Epithelial cell of esophagus (primary cell): Measurements from ENCODE around the gene HYLS1.

Experiments
- DNase-seq: peaks from one replicate; pipeline ENCODE4 v3.0.0; 2010; ENCODE audit warnings: low read depth
- H3K4me3 ChIP-seq: 2 replicates; pipeline ENCODE4 v1.5.1; 2011; ENCODE audit warnings: mild to moderate bottlenecking, low read length, control low read depth
- TF ChIP-seq, protein P1 (sequence below): IDR thresholded peaks from 2 replicates; pipeline ENCODE4 v1.5.1; 2011; ENCODE audit warnings: low read depth, mild to moderate bottlenecking, low read length, control low read depth, inconsistent platforms; ENCODE audit not compliant: insufficient read depth; ENCODE audit errors: missing control alignments

The HYLS1 gene

DNA sequence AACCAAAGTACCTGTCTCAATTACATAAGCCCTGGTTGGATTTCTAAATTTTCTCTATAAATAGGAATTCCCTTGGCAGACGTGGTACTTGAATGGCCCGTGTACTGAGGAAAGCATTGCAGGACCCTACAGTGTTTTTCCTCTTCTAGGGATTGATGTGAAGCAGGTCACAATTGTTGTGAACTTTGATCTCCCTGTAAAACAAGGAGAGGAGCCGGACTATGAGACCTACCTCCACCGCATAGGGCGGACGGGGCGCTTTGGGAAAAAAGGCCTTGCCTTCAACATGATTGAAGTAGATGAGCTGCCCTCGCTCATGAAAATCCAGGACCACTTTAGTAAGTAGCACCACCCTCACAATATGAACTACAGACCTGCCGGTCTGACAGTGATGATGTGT is 33.6 kb downstream of the HYLS1 start:
- DNase-seq: no peak
- TF ChIP-seq, protein P1, sequence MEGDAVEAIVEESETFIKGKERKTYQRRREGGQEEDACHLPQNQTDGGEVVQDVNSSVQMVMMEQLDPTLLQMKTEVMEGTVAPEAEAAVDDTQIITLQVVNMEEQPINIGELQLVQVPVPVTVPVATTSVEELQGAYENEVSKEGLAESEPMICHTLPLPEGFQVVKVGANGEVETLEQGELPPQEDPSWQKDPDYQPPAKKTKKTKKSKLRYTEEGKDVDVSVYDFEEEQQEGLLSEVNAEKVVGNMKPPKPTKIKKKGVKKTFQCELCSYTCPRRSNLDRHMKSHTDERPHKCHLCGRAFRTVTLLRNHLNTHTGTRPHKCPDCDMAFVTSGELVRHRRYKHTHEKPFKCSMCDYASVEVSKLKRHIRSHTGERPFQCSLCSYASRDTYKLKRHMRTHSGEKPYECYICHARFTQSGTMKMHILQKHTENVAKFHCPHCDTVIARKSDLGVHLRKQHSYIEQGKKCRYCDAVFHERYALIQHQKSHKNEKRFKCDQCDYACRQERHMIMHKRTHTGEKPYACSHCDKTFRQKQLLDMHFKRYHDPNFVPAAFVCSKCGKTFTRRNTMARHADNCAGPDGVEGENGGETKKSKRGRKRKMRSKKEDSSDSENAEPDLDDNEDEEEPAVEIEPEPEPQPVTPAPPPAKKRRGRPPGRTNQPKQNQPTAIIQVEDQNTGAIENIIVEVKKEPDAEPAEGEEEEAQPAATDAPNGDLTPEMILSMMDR: no peak
- H3K4me3 ChIP-seq: no peak overlapping the region

GRCh38 chr11:125922156-125922555 is 34.7 kb downstream of the HYLS1 start:
- TF ChIP-seq, protein P1: no peak
- DNase-seq: no peak
- no peak overlapping the region for H3K4me3 ChIP-seq

- TF ChIP-seq, protein P1: peak; percentile 95
- no peak overlapping the region for H3K4me3 ChIP-seq
- DNase-seq: peak; percentile 80
Measured at GRCh38 chr11:125923012-125923579, 35.6 kb downstream of the HYLS1 start.

DNA sequence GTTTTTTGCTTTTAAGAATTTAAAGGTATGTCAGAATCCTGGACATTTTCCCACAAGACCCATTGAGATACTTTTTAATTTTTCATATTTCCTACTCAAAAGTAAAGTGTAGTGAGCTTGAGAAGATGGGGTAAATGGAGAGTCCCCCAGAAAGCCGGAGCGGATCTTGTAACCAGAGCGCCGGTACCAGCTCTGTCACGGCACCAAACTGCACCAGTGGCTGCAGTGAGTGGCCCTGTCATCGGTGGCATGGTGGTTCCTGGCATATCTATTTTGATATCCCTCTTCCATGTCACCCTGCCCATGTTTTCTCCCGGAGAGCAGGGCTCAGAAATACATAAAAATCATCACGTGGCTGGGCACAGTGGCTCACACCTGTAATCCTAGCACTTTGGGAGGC is 36.2 kb downstream of the HYLS1 start:
- no peak overlapping the region for H3K4me3 ChIP-seq
- TF ChIP-seq, protein P1: no peak
- no peak for DNase-seq

DNA sequence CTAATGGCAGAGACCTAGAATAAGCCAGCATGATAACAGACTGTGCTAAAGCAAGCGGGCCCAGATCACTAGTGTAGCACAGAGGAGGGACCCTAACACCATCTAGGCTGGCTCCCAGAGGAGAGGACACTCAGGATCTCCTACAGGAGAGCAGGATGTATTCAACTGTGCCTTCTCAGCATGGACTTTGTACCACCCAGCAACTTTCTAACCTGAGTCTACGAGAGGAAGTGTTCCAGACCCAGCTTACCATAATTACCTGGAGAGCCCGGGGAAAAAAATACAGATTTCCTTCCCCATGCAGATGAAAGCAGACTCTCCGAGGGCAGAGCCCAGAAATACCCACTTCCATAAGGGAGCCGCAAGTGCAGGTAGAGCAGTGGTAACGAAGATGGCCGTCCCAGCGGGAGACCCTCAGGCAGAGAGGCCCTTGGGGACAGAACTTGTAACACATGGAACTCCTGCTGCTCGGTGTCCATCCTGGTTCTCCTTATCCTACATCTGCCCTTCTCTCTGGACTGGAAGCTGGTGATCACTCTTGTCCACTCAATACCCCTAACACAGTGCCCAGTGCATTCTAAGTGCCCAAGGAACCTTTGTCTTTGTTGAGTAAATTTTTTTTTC is 37.0 kb downstream of the HYLS1 start:
- DNase-seq: no peak
- no peak overlapping the region for H3K4me3 ChIP-seq
- TF ChIP-seq, protein P1: no peak

DNA sequence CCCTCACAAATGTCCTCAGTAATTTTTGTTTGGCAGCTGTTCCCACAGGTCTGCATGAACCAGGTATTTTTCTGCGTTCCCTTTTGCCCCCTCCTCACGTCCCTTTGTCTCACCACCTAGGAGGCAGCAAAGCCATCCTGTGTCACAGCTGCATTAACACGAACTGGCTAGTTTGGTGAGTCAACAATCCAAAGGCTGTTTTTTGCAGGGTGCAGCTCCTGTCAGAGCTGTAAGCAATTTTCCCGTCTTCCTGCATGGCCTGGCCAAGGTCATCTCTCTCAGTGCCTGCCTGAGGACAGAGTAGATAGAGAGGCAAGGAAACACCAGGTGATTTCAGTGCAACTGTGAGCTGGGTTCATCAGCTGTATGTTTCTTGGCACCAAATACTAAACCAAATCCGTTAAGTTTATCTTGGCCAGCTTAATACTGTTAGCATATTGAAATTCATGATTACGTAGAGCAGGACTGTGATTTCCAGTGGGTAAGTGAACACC is 37.8 kb downstream of the HYLS1 start:
- no peak overlapping the region for H3K4me3 ChIP-seq
- TF ChIP-seq, protein P1: no peak
- DNase-seq: no peak

GRCh38 chr11:125925804-125926203 is 38.3 kb downstream of the HYLS1 start:
- DNase-seq: no peak
- H3K4me3 ChIP-seq: no peak overlapping the region
- TF ChIP-seq, protein P1: no peak
